HG03439 (cell line): ENCODE results near the gene PRRC2B.

Experiments
- ATAC-seq: cut with Tn5 transposase; IDR thresholded peaks from one replicate; pipeline ENCODE4 v1.9.1; 2021; ENCODE audit warnings: mild to moderate bottlenecking, moderate library complexity; ENCODE audit not compliant: unreplicated experiment

The PRRC2B gene

GRCh38 chr9:131406563-131407436 lies 12.9 kb downstream of the PRRC2B start:
- no peak for ATAC-seq

GRCh38 chr9:131407717-131408195 lies 13.9 kb downstream of the PRRC2B start:
- no peak for ATAC-seq

GRCh38 chr9:131409458-131409992 lies 15.6 kb downstream of the PRRC2B start:
- ATAC-seq: no peak

- ATAC-seq: no peak
These were observed 16.2 kb downstream of the PRRC2B start for GRCh38 chr9:131410044-131410491.

DNA sequence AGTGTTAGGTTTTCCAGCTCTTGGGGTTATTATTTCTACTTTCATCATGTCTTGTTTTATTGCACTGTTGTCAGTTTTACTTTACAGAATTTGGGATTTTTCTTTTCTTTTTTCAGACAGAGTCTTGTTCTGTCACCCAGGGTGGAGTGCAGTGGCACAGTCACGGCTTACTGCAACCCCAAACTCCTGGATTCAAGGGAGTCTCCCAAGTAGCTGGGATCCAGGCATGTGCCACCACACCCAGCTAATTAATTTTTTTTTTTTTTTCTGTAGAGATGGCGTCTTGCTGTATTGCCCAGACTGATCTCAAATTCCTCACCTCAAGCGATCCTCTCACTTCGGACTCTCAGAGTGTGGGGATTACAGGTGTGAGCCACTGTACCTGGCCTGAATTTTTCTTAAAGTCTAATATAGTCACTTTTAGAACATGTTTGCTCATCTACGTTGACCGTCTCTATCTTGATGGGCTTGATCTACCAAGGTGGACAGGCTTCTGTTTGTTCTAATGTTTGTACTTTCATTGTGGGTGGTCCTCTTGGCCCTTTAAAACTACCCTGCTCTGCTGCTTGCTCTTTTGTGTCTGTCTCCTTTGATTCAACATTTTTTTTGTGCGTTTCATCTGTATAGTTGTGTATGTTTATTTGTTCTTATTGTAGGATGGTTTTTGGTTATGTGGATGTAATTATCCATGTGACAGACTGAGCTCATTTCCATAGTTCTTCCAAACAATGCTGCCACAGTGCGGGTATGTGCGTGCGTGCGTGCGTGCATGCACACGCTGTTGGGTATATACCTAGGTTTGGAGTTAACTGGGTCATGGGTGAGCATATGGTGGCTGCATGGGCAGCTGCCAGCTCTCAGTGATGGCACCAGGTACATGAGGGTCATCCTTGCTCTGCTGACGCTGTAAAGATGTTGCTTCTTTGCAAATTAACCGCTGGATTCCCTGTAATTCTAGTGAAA lies 18.1 kb downstream of the PRRC2B start:
- ATAC-seq: no peak

DNA sequence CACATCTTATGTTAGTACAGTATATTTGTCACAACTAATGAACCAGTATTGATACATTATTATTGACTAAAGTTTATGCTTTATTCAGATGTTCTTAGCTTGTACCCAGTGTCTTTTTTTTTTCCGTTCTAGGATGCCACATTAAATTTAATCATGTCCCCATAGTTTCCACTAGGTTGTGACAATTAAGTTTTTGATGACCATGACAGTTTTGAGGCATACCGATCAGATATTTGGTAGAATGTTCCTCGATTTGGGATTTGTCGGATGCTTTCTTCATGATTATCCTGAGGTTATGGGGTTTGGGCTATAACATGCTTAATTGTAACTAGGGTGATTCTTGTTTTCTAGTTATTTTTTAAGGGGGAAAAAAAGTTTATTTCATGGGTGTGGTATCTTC lies 22.6 kb downstream of the PRRC2B start:
- ATAC-seq: no peak

DNA sequence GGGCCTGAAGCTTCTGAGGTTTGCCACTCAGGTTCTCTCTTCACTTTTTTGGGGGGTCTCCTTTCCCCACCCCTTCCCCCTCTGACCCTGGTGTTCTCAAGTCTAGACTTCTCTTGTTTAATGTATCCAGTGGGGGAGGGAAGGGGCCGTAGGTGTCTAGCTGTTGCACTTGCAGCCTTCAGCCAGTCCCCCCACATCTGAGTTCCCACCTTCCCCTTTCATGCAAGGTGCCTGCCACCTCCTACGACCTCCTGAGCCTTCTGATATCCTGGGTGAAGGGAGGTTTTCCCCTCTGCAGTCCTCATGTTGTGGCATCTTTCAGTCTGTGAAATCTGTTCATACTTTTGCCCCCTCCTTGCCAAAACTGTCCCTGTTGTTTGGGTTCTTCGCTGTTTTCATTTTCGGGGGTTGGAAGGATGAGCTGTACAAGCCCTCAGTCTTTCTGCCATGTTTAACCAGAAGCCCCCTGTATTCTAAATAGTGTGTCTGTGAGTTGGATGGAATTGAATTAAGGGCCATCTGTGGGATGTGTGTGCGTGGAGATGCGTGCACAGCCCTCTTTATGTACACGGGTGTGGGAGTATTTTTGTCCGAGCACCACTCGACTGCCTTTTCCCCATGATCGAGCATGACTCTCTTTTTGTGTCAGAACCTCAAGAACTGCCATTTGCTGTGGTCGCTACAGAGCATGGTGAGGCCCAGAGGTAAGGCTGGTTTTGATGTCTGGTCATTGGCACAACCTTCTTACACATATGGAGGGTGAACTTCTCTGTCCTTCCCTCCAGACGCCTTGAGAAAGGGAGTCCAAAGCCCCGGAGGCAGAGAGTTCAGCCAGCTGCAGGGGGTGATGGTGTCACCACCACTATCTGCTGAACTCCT lies 23.6 kb downstream of the PRRC2B start:
- ATAC-seq: no peak

DNA sequence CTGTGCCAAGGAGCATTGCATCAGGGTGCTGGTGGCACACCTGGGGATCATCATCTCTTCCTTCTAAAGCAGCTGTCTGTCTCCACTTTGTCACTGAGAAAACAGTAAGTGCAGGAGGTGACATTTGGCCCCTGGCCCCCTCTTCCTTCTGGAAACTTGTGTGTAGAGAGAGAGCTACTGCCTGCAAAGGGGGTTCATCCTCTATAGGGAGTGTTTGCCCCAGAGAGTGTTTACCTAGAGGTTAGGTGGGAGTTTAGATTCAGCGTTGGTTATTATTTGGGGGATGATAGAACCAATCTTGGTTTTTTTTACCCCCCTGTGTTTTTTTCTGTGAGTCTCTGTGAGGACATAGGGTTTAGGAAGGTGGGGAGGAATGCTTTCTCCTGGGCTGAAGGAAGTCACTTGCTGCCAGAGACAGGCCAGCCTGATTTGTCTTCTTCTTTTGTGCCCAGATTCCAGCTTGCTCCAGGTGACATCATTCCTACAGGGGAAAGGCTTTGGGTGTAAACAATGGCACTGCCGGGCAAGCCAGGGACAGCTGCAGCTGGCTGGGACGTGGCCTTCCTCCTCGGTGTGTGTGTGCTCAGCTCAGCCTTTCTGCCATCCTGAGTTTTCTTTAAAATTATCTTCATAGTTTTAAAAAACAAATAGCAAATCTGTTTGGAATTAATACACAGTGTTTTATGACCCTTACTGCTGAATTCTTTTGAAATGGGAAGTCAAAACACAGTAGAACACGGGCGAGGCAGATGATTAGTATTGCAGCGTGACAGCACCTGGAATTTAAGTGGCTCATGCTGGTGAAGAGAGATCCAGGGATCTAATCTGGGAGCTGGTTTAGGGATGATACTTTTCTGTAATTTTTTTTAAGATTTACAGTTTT lies 24.5 kb downstream of the PRRC2B start:
- ATAC-seq: no peak

DNA sequence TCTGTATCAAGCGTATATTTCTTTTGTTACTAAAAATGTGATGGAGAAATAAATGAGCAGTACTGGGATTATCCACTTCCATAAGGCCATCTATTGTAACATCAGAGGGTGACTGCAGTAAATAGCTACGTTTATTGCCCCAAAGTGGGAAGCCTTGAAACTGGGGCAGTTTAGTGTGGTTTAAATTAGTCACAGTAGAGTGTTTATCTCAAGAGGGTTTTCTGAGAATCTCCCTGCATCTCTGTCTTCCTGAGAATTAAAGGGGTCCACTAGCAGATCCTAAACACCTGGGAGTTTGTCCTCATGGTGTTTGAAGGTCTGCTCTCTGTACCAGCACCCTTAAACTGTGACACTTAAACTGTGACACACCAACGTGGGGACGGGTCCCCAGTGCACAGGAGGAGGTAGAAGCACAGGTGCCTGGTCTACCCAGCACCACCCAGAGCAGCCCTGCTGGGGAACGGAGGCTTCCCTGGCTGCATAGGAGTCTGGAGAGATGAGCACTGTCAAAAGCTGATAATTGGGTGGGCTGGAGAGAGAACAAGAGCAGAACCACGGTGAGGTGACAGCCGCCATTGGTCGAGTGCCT lies 25.2 kb downstream of the PRRC2B start:
- ATAC-seq: no peak

- no peak for ATAC-seq
These were observed 25.8 kb downstream of the PRRC2B start for GRCh38 chr9:131419716-131420115.

GRCh38 chr9:131420980-131421624 lies 27.2 kb downstream of the PRRC2B start:
- no peak for ATAC-seq

GRCh38 chr9:131421691-131422090 lies 27.8 kb downstream of the PRRC2B start:
- no peak for ATAC-seq

DNA sequence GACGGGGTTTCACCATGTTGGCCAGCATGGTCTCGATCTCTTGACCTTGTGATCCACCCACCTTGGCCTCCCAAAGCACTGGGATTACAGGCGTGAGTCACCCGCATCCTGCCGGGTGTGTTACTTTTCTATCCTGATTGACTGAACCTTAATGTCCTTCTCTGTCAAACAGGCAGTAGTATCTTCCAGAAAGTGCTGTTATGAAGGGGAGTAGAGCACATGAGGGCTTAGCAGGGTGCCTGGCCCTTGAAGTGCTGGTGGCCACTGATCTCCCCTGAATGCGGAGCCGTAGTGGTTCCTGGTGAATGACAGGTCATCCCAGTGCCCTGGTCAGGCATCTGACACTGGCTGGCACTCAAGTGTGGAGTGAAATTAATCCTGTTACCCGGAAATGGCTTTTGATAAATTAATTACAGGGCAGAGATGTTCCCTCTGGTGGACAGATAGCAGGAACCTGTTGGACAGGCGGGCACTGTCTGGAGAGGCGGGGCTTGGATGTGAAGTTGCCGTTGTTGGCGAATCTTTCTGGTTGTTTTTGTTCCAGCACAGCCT lies 28.4 kb downstream of the PRRC2B start:
- no peak for ATAC-seq

DNA sequence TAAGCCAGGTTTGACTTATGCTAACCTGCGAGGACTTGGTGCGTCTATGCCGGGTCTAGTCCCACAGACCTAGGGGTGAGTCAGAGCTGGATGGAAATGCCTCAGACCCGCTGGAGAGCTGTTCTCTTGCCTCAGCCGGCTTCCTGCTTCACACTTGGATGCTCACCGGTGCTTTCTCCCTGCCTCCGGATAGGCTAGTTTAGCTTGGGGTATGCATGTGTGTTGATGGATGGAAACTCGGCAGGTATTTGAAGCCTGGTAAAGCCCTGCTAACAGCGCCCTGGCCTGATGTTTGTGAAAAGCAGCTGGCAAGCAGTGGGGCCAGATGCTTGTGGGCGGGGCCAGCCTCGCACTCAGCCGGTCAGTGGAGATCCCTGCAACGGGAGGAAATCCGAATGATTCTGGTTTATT lies 29.3 kb downstream of the PRRC2B start:
- no peak for ATAC-seq

DNA sequence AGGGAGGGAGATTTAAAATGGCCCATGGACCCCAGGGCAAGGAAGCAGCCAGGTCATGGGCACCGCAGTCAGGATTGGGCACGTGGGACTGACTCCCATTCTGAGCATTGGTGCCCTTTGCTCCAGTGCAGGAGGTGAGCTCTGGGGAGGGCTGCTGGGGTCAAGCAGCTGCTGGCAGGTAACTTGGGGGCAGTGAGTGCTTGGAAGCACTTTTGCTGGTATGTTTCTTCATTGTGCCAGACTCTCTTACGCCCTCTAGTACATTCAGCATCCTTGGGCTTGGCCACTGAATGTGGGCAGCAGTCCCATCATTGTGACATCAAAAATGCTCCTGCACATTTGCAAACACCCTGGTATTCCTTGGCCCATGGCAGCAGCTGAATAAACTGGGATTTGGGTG lies 32.7 kb downstream of the PRRC2B start:
- ATAC-seq: no peak

DNA sequence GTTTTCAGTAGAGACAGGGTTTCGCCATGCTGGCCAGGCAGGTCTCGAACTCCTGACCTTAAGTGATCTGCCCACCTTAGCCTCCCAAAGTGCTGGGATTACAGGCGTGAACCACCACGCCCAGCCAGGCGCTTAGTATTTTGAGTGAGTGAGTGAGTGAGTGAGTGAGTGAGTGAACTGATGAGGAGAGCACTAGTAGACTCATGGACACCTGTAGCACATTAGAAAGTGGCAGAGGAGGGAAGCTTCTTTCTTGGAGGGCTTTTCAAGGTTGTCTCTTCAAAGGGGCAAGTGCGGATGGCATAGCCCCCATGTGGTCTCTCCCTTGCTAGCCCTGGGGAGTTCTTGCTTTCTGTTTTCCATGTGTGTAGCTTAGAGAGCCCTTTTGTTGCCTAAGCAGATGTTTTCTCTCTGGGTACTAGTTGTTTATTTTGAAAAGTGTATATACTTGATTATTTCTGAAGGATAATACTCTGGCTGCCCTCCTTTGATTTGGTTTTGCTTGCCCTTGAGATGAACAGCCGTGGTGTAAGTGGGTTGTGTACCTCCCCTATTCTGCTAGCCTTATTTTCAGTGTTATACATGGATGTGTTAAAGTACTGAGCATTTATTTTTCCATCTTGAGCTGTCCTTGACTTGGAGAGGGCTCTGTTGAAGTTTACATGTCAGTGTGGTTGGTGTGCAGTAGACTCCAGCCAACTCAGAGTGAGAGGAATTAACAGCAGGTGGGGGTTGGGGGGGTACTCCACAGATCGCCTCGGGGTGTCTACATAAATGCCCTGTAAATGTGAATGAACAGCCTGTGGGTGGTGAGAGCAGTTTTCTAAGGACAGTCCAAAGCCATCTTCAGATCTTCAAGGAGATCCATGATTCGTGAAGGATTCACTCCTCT lies 35.5 kb downstream of the PRRC2B start:
- no peak for ATAC-seq

DNA sequence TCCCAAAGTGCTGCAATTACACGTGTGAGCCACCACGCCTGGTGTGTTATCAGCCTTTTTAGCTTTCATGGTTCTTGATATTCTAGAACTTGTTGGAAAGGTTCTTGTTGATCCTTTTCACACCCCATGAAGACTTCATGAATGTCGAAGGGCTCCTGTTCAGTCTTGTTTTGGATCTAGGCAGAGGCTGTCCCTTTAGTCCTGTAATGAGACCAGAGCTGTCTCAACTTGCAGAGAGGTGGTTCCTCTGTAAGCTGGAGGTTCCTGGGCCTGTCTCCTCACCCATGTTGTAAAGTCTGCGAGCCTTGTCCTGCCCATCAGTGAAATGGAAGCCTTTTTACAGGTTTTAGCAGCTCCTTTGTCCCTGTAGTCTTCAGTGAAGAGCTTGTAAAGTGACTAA lies 38.2 kb downstream of the PRRC2B start:
- no peak for ATAC-seq
